DMS53 treated with DMSO at 0.1 percent for 48 hours (cell line): Measurements from ENCODE around the gene AGGF1.
A peak's percentile ranks its signal among the peaks of the same experiment; 100 is the strongest.

Experiments
- DNase-seq: peaks from one replicate; lab custom pipeline; 2025; ENCODE audit not compliant: unreplicated experiment; lab: John Stamatoyannopoulos, UW

Gene AGGF1

GRCh38 chr5:77024490-77024889 lies 5.7 kb upstream of the AGGF1 start:
- DNase-seq: no peak

- DNase-seq: no peak
Observed at GRCh38 chr5:77028631-77029375, 1.4 kb upstream of the AGGF1 start.

GRCh38 chr5:77029376-77029885 lies 773 bp upstream of the AGGF1 start:
- DNase-seq: no peak

GRCh38 chr5:77031891-77032290 lies 1.7 kb downstream of the AGGF1 start:
- no peak for DNase-seq

GRCh38 chr5:77032635-77033034 lies 2.4 kb downstream of the AGGF1 start:
- DNase-seq: no peak

- DNase-seq: no peak
Observed at GRCh38 chr5:77033338-77033737, 3.1 kb downstream of the AGGF1 start.

- no peak for DNase-seq
Observed at GRCh38 chr5:77035950-77036349, 5.7 kb downstream of the AGGF1 start.

- DNase-seq: no peak
Observed at GRCh38 chr5:77046416-77047073, 16.3 kb downstream of the AGGF1 start.

GRCh38 chr5:77064040-77064439 lies 33.8 kb downstream of the AGGF1 start:
- DNase-seq: no peak

- DNase-seq: no peak
Observed at GRCh38 chr5:77065256-77065655, 35.1 kb downstream of the AGGF1 start.

GRCh38 chr5:77066184-77066583 lies 36.0 kb downstream of the AGGF1 start:
- DNase-seq: no peak

GRCh38 chr5:77066823-77067442 lies 36.7 kb downstream of the AGGF1 start:
- no peak for DNase-seq

- DNase-seq: no peak
Observed at GRCh38 chr5:77073667-77074066, 43.5 kb downstream of the AGGF1 start.

GRCh38 chr5:77074745-77075144 lies 44.5 kb downstream of the AGGF1 start:
- DNase-seq: no peak

- DNase-seq: no peak
Observed at GRCh38 chr5:77076961-77077828, 47.0 kb downstream of the AGGF1 start.

GRCh38 chr5:77077829-77078176 lies 47.6 kb downstream of the AGGF1 start:
- no peak for DNase-seq

- peak; percentile 34 for DNase-seq
Observed at GRCh38 chr5:77080479-77080878, 50.3 kb downstream of the AGGF1 start.

GRCh38 chr5:77080905-77081304 lies 50.7 kb downstream of the AGGF1 start:
- DNase-seq: peak; percentile 82

- no peak for DNase-seq
Observed at GRCh38 chr5:77082280-77082679, 52.1 kb downstream of the AGGF1 start.

- no peak for DNase-seq
Observed at GRCh38 chr5:77083088-77083487, 52.9 kb downstream of the AGGF1 start.

GRCh38 chr5:77086368-77086688 lies 56.1 kb downstream of the AGGF1 start:
- no peak for DNase-seq
